GM21786 (cell line): ENCODE data around the gene KCTD21.

ENCODE experiments used
- ATAC-seq: cut with Tn5 transposase; IDR thresholded peaks from one replicate; pipeline ENCODE4 v1.9.1; 2021; ENCODE audit not compliant: unreplicated experiment

KCTD21 gene

DNA sequence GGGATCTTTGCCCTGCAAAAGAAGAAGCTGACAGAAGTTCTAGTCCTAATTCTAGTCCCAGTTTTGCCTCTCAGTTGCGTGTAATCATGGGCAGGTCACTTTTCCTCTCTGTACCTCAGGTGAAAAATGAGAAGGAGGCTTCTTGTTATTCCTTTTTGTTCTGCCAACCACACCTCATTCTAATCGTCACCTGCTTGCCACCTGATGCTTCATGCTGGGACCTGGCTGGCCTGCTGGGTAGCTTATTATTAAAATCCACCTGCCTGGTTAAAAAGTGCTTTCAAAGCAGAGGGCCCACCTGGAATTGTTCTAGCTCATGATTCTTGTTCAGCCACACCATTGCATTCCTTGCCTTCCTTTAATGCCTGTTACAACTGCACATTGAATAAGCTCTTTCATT, 40.6 kb downstream of the KCTD21 start:
- no peak for ATAC-seq

DNA sequence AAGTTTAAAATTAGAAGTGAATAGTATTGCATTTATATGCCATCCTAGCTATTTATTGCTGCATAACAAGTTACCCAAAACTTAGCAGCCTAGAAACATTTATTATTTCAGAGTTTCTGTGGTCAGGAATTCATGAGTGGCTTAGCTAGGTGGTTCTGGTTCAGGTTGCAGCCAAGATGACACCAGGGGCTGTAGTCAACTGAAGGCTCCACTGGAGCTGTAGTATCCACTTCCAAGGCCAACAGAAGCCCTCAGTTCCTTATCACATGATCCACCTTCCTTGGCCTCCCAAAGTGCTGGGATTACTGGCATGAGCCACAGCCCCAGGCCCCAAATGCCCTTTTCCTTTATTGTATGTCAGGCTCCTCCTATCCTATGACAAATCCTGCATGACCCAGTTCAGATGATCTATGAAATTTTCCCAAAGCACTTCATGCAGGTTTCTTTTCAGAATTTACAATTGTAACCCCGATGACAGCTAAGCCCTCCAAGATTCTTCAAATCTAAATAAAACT, 42.9 kb downstream of the KCTD21 start:
- ATAC-seq: no peak

DNA sequence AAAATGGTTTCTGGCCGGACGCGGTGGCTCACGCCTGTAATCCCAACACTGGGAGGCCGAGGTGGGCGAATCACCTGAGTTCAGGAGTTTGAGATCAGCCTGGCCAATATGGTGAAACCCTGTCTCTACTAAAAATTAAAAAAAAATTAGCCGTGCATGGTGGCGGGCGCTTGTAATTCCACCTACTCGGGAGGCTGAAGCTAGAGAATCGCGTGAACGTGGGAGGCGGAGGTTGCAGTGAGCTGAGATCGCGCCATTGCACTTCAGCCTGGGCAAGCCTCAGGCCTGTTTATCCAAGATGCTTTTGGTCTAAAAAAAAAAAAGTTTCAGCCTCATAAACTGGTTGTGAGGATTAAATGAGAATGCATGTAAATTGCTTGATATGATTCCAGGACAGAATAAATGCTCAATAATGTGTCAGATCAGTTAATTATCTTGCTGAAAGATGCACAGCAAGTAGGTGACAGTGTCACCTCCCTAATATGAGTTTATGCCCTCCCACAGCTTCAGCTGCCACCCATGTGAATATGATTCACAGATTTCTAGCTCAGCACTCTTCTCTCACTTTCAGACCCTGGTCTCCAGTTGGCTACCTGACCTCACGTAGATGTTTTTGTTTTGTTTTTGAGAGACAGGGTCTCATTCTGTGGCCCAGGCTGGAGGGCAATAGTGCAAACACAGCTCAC, 47.9 kb downstream of the KCTD21 start:
- ATAC-seq: no peak

DNA sequence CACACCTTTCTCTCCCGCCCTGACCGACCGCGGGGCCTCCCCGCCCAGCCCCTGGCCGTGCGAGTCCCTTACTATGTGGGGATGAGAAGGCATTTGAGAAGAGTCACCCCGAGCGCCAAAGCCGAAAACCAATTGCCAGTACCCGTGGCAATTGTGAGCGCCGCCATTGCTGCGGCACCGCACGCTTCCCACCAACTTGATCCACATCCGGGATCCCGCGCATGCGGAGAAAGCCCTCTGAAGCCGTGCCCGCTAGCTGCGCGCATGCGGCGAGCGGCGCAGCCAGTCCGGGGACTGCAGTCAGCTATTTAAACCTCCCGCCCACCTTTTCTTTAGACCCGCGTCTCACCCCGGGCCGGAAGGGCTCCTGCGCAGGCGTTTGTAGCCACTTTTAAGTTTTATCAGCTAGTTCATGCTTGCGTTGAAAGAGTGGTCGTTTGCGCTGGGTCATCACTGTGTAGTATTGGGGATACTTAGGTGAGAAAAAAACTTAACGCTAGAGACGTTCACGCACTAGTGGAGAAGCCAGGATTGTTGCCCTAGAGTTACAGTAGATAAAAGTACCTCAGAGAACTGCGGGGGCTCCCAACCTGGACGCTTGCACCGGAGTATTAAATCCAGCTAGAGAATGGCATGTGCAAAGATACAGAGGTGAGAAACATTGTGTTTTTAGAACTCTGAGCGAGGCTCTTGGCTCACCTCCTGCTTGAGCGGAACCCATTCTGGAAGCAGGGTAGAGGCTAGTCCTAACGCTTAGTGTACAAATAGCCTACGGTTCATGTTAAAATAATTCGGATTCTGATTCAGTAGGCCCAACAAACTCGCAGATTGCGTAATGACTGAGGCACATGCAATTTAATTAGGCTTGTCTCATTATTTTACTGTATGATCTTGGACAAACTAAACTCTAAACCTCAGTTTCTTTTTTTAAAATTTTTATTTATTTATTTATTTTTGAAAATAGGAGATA, 48.7 kb downstream of the KCTD21 start, which contains the start of gene ALG8:
ALG8 (minus strand) TSS at position 205 of the 970 bp plus-strand sequence; CDS start at position 167, 38 bp downstream.
- peak; percentile 92 for ATAC-seq

DNA sequence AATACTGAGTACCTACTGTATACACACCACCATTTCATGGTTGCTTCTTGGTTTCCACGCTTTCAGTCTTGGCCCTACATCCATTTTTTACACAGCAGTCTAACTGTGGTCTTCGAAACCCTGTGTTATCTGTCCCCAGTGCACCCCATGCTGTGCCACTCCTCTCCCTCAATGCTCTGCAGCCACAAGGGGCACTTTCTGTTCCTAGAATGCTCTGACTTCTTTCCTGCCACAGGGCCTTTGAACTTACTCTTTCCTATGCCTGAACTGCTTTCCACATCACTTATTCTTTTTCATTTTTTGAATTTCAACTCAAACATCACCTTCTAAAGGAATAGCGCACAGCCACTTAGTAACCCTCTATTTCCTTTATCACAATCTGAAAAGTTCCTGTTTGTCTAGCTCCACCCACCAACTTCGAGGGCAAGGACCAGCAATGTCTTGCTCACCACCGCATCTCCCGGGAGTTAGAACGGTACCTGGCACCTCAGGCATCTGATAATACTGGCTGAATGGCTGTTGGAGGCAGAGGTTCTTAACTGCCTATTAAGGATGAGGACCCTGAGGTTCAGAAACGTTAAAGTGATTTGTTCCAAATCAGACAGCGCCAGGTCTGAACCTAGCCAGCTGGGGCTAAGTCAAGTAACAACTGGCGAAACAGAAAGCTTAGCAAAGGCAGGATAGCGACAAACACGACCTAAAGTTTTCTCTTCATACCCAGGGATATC, 49.6 kb downstream of the KCTD21 start:
- ATAC-seq: peak; percentile 4

DNA sequence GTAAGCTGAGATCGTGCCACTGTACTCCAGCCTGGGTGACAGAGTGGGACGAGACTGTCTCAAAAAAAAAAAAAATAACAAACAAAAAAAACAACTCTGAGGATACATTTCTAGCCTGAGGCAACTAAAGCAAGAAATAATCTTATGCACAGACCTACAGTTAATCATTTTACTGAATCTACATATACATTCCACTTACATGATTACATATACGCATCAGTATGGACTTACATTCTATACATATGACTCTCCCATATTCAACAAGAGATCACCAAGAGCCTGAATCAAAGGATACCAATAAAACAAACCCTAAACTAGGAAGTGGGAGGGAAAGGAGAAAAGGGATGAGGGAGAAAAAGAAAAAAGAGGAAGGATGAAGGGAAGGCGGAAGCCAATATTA, 50.1 kb downstream of the KCTD21 start:
- ATAC-seq: no peak

DNA sequence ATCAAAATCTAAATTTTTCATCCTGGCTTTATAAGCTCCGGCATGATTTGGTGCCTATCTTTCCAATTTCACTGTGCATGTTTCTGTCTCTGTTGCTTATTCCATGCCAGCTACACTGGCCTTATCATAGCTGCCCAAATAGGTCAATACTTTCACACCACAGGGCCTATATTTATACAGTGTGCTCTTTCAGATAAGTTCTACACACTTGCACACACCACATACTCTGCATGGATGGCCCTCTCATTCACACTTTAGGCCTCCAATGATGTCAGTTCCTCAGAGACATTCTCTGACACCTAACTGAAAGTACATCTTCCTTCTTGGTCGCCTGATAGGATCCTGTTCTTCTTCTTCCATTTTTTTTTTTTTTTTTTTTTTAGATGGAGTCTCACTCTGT, 56.0 kb downstream of the KCTD21 start:
- no peak for ATAC-seq

DNA sequence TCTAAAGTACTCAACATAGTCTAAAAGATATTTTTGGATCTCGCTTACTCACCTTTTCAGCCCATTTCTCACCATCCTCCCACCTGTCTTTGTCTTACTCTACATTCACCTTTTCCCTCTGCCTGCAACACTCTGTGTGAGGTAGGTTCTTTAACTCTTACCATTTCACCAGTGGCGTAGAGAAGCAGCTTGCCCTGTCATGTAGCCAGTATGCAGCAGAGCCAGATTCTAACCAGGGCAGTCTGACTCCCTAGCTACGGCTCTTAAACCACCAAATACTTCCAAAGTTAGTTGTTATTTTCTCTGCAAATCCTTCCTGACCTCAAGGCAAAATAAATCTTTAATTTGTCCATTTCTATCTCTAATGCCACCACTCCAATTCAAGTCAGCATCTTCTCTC, 56.5 kb downstream of the KCTD21 start:
- ATAC-seq: no peak

DNA sequence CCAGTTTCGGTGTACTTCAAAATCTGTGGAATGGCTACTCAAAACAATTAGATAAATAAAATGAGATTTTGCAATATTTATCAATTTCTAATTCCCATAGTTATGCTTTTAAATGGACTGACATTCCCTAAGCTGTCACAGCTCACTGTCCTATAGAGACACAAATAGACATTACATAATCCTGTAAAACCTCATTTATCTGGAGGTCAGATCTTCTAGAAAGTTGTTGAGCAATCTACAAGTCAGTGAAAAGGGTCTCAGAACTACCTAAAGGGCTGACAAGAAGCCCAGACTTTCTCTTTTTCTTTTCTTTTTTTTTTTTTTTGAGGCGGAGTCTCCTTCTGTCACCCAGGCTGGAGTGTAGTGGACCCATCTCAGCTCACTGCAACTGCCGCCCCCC, 61.0 kb downstream of the KCTD21 start:
- no peak for ATAC-seq
